Caco-2 (cell line): ENCODE measurements around the gene RNASEH2A. TPM values are rescaled to one million over a fixed set of nuclear protein-coding genes. Genes with fewer than 3 reads are reported as not detected.

Experiments
- BruUV-seq: library from RNA; stranded (reverse); fragments of 400-500 nt; replicated peaks from 2 replicates; lab custom pipeline; 2021; lab: Mats Ljungman, UMichigan
- CTCF ChIA-PET: fragments of 300-600 bp; sonication (Branson Sonifier 250); formaldehyde crosslinking; loops from one replicate; lab custom pipeline; 2022; ENCODE audit warnings: antibody characterized with exemption; lab: Charles Lee
- POLR2A ChIA-PET: fragments of 300-600 bp; sonication (Branson Sonifier 250); formaldehyde crosslinking; loops from one replicate; lab custom pipeline; 2022; ENCODE audit warnings: antibody characterized with exemption; lab: Charles Lee
- DNase-seq, 2 experiments: peaks; one replicate each; pipeline versions ENCODE4 v3.0.0 to v3.0.0-alpha.2; 2020 to 2022
- H3K27me3 ChIP-seq: replicated peaks from 2 replicates; pipeline ENCODE4 v1.6.0; 2011; ENCODE audit warnings: low read length; ENCODE audit not compliant: control insufficient read depth, insufficient read depth
- H3K36me3 ChIP-seq: 2 replicates; pipeline ENCODE4 v1.5.1; 2011; ENCODE audit warnings: low read length; ENCODE audit not compliant: control insufficient read depth, insufficient read depth
- H3K4me1 ChIP-seq: fragments of 250-450 bp; sonication (Bioruptor Pico); 2 replicates; pipeline ENCODE4 v1.5.1; 2020; ENCODE audit warnings: mild to moderate bottlenecking
- H3K4me3 ChIP-seq: 2 replicates; pipeline ENCODE4 v1.5.1; 2011; ENCODE audit warnings: low read depth, mild to moderate bottlenecking, control low read depth, low read length
- H3K9me3 ChIP-seq: fragments of 250-450 bp; sonication (Bioruptor Pico); 2 replicates; pipeline ENCODE4 v1.5.1; 2020; ENCODE audit warnings: mild to moderate bottlenecking, moderate library complexity
- H3K27ac Mint-ChIP-seq: one replicate; pipeline ENCODE4 v1.8.0; 2022; ENCODE audit warnings: mixed read lengths; ENCODE audit not compliant: unreplicated experiment
- H3K27me3 Mint-ChIP-seq: one replicate; pipeline ENCODE4 v1.8.0; 2022; ENCODE audit warnings: mixed read lengths; ENCODE audit not compliant: insufficient read depth, unreplicated experiment
- H3K36me3 Mint-ChIP-seq: one replicate; pipeline ENCODE4 v1.8.0; 2022; ENCODE audit warnings: mild to moderate bottlenecking, mixed read lengths; ENCODE audit not compliant: insufficient read depth, unreplicated experiment
- H3K4me1 Mint-ChIP-seq: one replicate; pipeline ENCODE4 v1.8.0; 2022; ENCODE audit warnings: low read depth, mixed read lengths; ENCODE audit not compliant: unreplicated experiment
- H3K4me3 Mint-ChIP-seq: one replicate; pipeline ENCODE4 v1.8.0; 2022; ENCODE audit warnings: mild to moderate bottlenecking, moderate library complexity, mixed read lengths; ENCODE audit not compliant: unreplicated experiment
- H3K9me3 Mint-ChIP-seq: one replicate; pipeline ENCODE4 v1.8.0; 2022; ENCODE audit warnings: mixed read lengths; ENCODE audit not compliant: unreplicated experiment
- CTCF ChIP-seq, 2 experiments: fragments of 200-600 bp in 1 of 2; IDR thresholded peaks; 1 replicate in 1 of 2; 2 replicates in 1 of 2; pipeline versions ENCODE4 v1.5.1 to v1.8.0; 2011 to 2022; ENCODE audit warnings: antibody characterized with exemption in 1 of 2, control low read depth in 1 of 2, inconsistent platforms in 1 of 2, low read depth in 1 of 2, low read length in 1 of 2, mild to moderate bottlenecking in 1 of 2, moderate library complexity in 1 of 2; ENCODE audit not compliant: insufficient read depth in 1 of 2, severe bottlenecking in 1 of 2, unreplicated experiment in 1 of 2
- intact Hi-C: fragments of 100-400 bp; cut with micrococcal nuclease; formaldehyde crosslinking; loops from one replicate; pipeline ENCODE4 v1.10.0; 2022; ENCODE audit not compliant: unreplicated experiment
- microRNA-seq: library from miRNA; unstranded; fragments of <30 nt; microRNA quantifications from one replicate; pipeline ENCODE4 v1.2.0, GENCODE V29; 2022
- total RNA-seq: library from RNA; stranded (reverse); gene quantifications from 2 replicates; pipeline ENCODE4 v1.2.3, GENCODE V29; 2022

Gene RNASEH2A
- total RNA-seq, 1 experiment from 2014 or later = 37.6 TPM

- Histone ChIP-seq H3K4me1 (no peaks in the 10 kb centered on the region), H3K27me3 (no peaks in the 10 kb centered on the region), H3K36me3 (no peaks in the 10 kb centered on the region), H3K4me3 (no peak overlapping the region), H3K9me3 (no peaks in the 10 kb centered on the region)
- ChIA-PET POLR2A (no interaction called here), CTCF (no interaction called here)
- no peaks in the 10 kb centered on the region for H3K36me3 Mint-ChIP-seq
- no peak for DNase-seq
- no peak overlapping the region for H3K27ac Mint-ChIP-seq
- no peaks in the 10 kb centered on the region for H3K9me3 Mint-ChIP-seq
- intact Hi-C loops = no loop called here
- no peaks in the 10 kb centered on the region for H3K4me1 Mint-ChIP-seq
- no peak overlapping the region for H3K4me3 Mint-ChIP-seq
- BruUV-seq = no TSS peak
- no peak for TF ChIP-seq CTCF (IDR thresholded peaks at IDR 0.05; ENCODE audit: insufficient read depth in 1 of 2, low read depth in 1 of 2, low read length in 1 of 2, severe bottlenecking in 1 of 2, unreplicated experiment in 1 of 2)
- peaks cover 2% of the 10 kb centered on the region for H3K27me3 Mint-ChIP-seq
These were observed 53.2 kb downstream of the RNASEH2A start for GRCh38 chr19:12859546-12859945.

Small RNA genes lying within 50 kb of the gene (microRNA-seq; reads per million reads assigned to microRNA genes)
- not detected for gene MIR5684
- gene MIR6794 = not detected

Other genes starting within 250 kb of the RNASEH2A start
- gene ZNF490, start 195.8 kb upstream of the RNASEH2A start, total RNA-seq = 6.1 and 6.3 TPM in 2 replicates
- 15.2 and 18.9 TPM in 2 replicates for gene ZNF791, start 195.7 kb upstream of the RNASEH2A start, total RNA-seq
- gene MAN2B1, start 139.8 kb upstream of the RNASEH2A start, total RNA-seq = 70.5 and 88.9 TPM in 2 replicates
- 17.5 and 20.4 TPM in 2 replicates for gene WDR83, start 139.8 kb upstream of the RNASEH2A start, total RNA-seq
- 76.3 and 76.4 TPM in 2 replicates for gene DHPS, start 124.7 kb upstream of the RNASEH2A start, total RNA-seq
- gene GNG14, start 118.6 kb upstream of the RNASEH2A start, total RNA-seq = 0.91 TPM in 1 of 2 replicates, not detected in the other
- 8.3 and 10.6 TPM in 2 replicates for gene FBXW9, start 110.0 kb upstream of the RNASEH2A start, total RNA-seq
- 87.8 and 106 TPM in 2 replicates for gene TNPO2, start 82.7 kb upstream of the RNASEH2A start, total RNA-seq
- 164 and 169 TPM in 2 replicates for gene TRIR, start 71.9 kb upstream of the RNASEH2A start, total RNA-seq
- gene GET3, start 69.1 kb upstream of the RNASEH2A start, total RNA-seq = 55.0 and 57.1 TPM in 2 replicates
- 0.27 TPM in 1 of 2 replicates, not detected in the other for gene BEST2, start 54.8 kb upstream of the RNASEH2A start, total RNA-seq
- 74.2 and 80.4 TPM in 2 replicates for gene HOOK2, start 31.0 kb upstream of the RNASEH2A start, total RNA-seq
- 16.4 and 19.4 TPM in 2 replicates for gene JUNB, start 15.1 kb upstream of the RNASEH2A start, total RNA-seq
- 265 and 285 TPM in 2 replicates for gene PRDX2, start 4.8 kb upstream of the RNASEH2A start, total RNA-seq
- gene THSD8, start 4.5 kb upstream of the RNASEH2A start, total RNA-seq = 23.9 and 25.9 TPM in 2 replicates
- not detected in 2 replicates for gene RTBDN, start 28.0 kb downstream of the RNASEH2A start, total RNA-seq
- 0.79 and 0.91 TPM in 2 replicates for gene MAST1, start 31.9 kb downstream of the RNASEH2A start, total RNA-seq
- 3.6 and 3.8 TPM in 2 replicates for gene DNASE2, start 74.9 kb downstream of the RNASEH2A start, total RNA-seq
- not detected in 2 replicates for gene KLF1, start 80.6 kb downstream of the RNASEH2A start, total RNA-seq
- gene GCDH, start 84.6 kb downstream of the RNASEH2A start, total RNA-seq = 31.4 and 32.4 TPM in 2 replicates
- 2.0 and 2.3 TPM in 2 replicates for gene SYCE2, start 112.7 kb downstream of the RNASEH2A start, total RNA-seq
- 75.9 and 88.6 TPM in 2 replicates for gene FARSA, start 127.1 kb downstream of the RNASEH2A start, total RNA-seq
- 707 and 767 TPM in 2 replicates for gene CALR, start 132.0 kb downstream of the RNASEH2A start, total RNA-seq
- gene RAD23A, start 139.3 kb downstream of the RNASEH2A start, total RNA-seq = 102 and 112 TPM in 2 replicates
- gene GADD45GIP1, start 150.6 kb downstream of the RNASEH2A start, total RNA-seq = 39.3 and 42.7 TPM in 2 replicates
- not detected in 2 replicates for gene DAND5, start 163.0 kb downstream of the RNASEH2A start, total RNA-seq
- gene NFIX, start 188.9 kb downstream of the RNASEH2A start, total RNA-seq = 0.35 and 0.82 TPM in 2 replicates